ENCODE results near the gene GDF7.

GDF7 gene

DNA sequence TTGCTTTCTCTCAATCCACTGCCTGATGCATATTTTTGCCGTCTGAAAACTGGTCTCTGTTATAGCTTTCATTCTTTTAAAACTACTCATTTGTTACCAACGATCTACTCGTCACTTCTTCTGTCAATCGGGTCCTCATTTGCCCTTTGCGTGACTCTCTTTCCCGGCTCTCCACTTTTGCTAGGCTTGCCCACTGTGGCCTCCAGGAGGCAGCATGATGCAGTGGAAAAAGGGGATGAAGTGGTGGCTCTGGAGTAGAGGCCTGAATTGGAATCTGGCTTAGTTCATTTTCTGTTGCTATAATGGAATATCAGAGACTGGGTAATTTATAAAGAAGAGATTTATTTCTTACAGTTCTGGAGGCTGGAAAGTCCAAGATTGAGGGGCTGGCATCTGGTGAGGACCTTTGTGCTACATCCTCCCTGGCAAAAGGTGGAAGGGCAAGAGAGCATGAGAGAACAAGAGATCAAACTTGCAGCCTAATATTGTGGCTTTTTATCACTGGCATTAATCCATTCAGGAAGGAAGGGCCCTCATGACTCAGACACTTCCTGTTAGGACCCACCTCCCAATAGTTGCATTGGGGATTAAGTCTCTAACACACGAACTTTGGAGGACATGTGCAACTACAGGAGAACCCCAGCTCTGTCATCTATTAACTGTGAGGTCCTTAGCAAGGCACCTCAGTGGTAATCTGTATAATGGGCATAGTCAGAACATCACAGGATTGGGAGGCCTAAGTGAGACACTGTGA, 15.4 kb downstream of the GDF7 start:
- no peak overlapping the region for H3K4me3 ChIP-seq (ENCODE audit: low read depth, low read length)
- peak; percentile 93 for TF ChIP-seq CTCF (IDR thresholded peaks at IDR 0.05; ENCODE audit: low read depth, low read length)

GRCh38 chr2:20684581-20685063, 17.7 kb downstream of the GDF7 start:
- TF ChIP-seq CTCF (IDR thresholded peaks at IDR 0.05; ENCODE audit: low read depth, low read length) = no peak
- no peak overlapping the region for H3K4me3 ChIP-seq (ENCODE audit: low read depth, low read length)

DNA sequence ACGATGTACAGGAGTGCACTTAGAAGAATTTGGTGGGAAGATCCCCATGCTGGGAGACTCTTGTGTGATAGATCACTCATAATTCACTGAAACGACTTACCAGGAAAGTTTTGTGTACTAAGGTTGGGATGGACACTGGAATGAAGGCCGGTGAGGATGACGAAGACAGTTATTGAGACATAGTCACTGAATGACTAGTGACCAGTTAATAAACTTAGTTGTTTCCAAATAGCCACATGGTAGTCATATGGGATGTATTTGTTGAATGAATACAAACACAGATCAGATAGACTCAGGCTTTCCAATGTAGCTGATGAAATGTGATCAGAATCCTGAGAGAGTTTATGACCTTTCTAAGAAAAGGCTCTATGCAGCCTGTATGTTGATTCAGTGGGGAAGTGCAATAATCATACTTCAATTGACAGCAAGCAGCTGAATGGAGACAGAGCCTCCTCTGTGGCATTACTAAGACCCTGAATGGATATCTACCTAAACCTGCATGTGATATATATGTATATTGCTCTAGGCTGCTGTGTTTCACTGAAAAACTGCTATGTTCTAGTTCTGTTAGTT, 20.4 kb downstream of the GDF7 start:
- no peak for TF ChIP-seq CTCF (IDR thresholded peaks at IDR 0.05; ENCODE audit: low read depth, low read length)

DNA sequence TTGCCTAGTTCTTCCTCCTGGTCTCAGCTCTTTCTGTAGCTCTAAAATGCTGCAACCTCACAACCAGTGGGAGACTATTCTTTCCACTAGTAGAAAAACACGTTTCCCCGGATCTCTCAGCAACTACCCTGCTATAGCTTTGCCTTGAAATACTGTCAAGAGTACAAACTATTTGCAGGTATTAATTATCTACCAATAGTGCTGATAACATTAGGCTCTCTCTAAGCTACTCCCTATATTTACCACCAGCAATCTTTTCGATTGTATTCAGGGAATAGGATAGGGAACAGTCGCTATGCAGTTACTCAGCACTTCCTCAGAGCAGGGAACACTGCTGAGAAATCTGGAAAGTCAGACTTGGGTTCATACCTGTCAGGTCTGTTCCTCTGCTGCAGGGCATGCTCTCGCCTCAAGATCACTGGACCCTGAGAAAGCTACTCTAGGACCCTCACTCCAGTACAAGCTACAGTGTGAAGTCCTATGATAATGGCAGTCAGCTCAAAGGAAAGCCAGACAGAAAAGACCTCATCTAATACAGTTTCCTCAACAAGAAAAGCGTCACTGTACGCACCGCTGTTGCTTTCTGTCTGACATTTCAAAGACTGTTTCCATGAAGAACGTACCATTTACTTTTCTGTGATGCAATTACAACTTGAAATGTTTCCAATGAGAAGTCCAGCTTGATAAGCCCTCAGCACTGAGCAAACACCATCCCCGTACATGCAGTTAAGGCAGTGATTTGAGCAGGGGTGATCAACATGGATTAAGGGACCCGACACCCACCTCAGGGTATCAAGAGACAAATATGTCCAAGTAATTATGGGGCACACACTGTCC, 22.7 kb downstream of the GDF7 start:
- H3K4me3 ChIP-seq (ENCODE audit: low read depth, low read length) = no peak overlapping the region
- TF ChIP-seq CTCF (IDR thresholded peaks at IDR 0.05; ENCODE audit: low read depth, low read length) = no peak

More for the DNA sequence above, 20.4 kb downstream of the GDF7 start:
- no peak overlapping the region for H3K4me3 ChIP-seq (ENCODE audit: low read depth, low read length)

GRCh38 chr2:20691076-20691734, 24.3 kb downstream of the GDF7 start:
- TF ChIP-seq CTCF (IDR thresholded peaks at IDR 0.05; ENCODE audit: low read depth, low read length) = no peak
- H3K4me3 ChIP-seq (ENCODE audit: low read depth, low read length) = no peak overlapping the region

DNA sequence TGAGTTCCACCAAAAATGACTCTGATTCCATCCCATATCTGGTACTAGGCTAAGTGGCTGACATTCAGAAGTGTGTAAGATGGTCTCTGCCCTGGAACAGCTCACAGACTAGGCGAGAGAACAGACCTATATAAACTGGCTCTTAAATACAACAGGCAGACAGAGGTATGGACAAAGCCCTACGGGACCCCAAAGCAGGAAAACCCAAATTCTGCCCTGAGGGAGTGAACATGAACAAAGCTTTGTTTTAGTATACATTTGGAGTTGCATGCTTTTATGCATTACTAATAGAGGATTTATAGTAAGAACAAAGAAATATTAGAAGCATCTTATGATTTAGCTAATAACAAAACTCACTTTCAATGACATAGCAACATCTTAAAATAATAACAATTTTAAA, 25.1 kb downstream of the GDF7 start:
- TF ChIP-seq CTCF (IDR thresholded peaks at IDR 0.05; ENCODE audit: low read depth, low read length) = no peak
- no peak overlapping the region for H3K4me3 ChIP-seq (ENCODE audit: low read depth, low read length)
